CD4-positive, alpha-beta T cell treated with Interleukin-17A for 4 hours (primary cell): ENCODE data around the gene NXN.
A peak's percentile ranks its signal among the peaks of the same experiment; 100 is the strongest.
"Not testable (repeated sequence)": the region's sequence is repeated elsewhere in the genome, so short reads cannot be mapped to it uniquely, and the experiment has no call there.

ENCODE experiments used
- DNase-seq: peaks from one replicate; pipeline ENCODE4 v3.0.0-alpha.2; 2020; ENCODE audit warnings: mixed read lengths

Gene NXN

DNA sequence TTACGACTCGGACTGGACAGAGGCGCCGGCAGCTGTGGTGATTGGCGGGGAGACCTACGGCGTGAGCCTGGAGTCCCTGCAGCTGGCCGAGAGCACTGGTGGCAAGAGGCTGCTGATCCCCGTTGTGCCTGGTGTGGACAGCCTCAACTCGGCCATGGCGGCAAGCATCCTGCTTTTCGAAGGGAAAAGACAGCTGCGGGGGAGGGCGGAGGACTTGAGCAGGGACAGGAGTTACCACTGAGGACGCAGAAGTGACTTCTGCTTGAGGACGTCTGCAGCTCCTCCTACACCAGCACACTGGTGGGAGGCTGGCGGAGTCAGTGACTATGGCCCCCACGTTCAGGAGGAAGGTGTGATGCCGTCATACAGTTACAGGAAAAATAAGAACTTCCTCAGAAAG lies 187.7 kb downstream of the NXN start:
- DNase-seq, result no peak

DNA sequence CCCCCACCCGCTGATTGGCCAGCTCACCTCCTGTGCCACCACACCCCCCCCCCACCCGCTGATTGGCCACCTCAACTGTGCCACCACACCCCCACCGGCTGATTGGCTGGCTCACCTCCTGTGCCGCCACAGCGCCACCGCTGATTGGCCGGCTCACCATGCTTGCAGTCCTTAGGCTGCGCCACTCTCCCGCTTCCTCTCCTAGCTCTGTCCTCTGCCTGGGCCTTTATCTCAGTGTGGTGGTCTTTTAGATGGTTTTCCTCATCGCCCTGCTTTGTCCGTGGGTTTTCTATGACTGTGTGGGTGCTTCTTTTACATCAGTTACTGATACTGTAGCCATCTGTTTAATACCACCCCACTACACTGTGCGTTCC lies 188.7 kb downstream of the NXN start:
- not testable (repeated sequence) for DNase-seq

DNA sequence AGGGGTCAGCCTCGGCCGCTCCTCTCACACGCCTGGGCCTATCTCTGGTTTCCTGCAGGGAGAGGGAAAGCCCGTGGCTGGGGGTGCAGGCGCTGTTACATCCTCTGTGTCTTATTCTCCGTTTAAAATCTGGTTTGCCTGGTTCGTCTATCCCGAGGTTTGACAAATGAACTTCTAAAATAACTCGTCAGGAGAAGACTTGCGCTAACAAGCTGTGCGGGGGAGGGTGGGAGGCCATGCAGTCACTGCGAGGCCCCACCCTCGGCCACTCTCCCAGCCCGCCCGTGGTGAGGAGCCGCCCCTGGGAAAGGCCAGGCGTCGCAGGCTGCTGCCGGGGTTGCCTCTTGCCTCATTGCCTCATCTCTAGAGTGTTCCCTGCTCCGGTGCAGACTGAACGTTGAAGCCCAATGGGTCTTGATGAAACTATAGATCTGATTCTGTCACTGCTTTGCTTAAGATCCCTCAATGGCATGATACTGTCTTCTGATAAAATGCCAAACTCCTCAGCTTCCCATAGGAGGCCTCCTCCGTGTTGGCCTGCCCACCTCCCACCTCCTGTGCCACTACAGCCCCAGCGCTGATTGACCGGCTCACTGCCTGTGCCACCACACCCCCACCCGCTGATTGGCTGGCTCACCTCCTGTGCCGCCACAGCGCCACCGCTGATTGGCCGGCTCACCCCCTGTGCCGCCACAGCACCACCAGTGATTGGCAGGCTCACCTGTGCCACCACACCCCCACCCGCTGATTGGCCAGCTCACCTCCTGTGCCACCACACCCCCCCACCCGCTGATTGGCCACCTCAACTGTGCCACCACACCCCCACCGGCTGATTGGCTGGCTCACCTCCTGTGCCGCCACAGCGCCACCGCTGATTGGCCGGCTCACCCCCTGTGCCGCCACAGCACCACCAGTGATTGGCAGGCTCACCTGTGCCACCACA lies 189.4 kb downstream of the NXN start:
- not testable (repeated sequence) for DNase-seq

DNA sequence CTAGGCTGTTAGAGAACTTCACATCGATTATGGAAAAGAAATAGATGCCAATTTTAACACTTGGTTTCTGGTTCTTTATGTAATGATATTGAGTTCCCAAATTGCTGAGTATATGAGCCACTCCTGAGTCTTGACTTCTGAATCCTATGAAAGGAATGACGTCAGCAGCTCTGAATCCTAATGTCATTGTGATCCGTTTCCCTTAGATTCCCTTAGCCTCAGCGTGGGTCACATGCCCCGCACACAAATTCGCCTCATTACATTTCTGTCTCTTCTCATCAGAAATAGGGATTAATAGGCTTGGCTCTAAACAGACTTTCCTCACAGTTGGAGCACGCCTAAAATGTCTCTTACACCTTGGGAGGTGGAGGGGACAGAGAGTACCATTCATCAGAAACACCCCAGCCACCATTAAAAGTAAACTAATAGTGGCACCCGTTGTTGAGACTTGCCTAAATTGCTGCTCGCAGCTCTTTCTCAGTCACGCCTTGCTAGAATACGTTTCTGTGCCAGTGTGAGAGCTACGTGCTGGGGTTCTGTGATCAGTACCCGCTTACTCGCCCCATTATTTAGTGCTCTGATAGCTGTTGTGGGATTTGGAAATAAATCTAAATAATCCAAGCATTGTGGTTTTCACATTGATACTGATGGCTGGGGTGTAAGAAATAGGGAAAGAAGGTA lies 190.3 kb downstream of the NXN start:
- no peak for DNase-seq

DNA sequence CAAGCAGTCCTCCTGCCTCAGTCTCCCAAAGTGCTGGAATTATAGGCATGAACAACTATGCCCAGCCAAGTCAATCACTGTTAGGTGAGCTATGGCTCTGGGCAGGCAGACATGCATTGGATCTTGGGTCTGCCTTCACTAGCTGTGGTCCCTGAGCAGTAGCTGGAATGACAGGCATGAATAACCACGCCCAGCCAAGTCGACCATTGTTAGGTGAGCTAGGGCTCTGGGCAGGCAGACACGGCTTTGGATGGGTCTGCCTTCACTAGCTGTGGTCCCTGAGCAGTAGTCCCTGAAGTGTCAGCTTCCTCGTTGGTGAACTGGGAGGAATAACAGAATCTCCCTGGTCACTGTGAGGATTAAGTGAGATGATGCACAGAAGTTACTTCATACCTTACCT lies 191.0 kb downstream of the NXN start:
- DNase-seq, result no peak

DNA sequence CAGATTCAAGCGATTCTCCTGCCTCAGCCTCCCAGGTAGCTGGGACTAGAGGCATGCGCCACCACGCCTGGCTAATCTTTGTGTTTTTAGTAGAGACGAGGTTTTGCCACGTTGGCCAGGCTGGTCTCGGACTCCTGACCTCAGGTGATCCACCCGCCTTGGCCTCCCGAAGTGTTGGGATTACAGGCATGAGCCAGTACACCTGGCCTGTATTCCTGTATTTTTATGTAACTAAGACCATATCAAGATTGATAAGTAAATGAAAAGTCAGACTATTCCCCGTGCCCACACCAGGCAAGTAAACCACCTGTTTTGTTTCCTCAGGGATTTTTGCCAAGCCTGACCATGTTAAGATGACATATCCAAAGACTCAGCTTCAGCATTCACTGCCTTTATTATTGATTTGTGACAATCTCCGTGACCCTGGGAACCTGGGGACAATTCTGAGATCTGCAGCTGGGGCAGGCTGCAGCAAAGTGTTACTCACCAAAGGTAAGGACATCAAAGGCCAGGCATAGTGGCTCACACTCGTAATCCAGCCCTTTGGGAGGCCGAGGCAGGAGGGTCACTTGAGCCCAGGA lies 191.8 kb downstream of the NXN start:
- DNase-seq, result no peak

DNA sequence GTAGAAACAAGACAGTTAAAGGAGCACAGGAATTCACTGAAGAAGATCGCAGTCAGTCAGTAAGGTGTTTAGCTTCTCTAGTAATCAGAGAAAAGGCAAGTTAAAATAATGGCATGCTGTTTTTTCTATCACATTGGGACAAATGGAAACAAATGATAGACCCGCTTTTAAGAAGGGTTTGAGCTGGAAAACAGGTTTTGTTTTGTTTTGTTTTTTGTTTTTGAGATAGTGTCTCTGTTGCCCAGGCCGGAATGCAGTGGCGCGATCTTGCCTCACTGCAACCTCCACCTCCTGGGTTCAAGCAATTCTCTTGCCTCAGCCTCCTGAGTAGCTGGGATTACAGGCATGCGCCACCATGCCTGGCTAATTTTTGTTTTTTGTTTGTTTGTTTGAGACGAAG lies 193.7 kb downstream of the NXN start:
- DNase-seq, result not testable (repeated sequence)

DNA sequence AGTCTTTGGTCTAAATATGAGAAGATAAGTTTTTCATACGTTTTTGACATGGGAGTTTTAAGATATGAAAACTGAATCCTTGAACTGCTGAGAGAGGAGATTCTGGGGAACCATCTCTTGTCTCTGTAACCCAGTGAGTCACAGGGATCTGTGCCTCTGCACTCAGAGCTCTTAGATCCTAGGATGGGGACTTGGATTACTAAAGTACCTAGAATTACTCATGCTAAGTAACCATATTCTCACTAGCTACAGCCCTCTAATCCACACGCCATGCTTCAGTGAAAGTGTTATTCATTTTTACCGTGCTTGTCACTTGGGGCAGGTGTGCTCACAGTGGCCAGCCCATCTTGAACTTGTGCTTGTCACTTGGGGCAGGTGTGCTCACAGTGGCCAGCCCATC lies 195.4 kb downstream of the NXN start:
- no peak for DNase-seq

DNA sequence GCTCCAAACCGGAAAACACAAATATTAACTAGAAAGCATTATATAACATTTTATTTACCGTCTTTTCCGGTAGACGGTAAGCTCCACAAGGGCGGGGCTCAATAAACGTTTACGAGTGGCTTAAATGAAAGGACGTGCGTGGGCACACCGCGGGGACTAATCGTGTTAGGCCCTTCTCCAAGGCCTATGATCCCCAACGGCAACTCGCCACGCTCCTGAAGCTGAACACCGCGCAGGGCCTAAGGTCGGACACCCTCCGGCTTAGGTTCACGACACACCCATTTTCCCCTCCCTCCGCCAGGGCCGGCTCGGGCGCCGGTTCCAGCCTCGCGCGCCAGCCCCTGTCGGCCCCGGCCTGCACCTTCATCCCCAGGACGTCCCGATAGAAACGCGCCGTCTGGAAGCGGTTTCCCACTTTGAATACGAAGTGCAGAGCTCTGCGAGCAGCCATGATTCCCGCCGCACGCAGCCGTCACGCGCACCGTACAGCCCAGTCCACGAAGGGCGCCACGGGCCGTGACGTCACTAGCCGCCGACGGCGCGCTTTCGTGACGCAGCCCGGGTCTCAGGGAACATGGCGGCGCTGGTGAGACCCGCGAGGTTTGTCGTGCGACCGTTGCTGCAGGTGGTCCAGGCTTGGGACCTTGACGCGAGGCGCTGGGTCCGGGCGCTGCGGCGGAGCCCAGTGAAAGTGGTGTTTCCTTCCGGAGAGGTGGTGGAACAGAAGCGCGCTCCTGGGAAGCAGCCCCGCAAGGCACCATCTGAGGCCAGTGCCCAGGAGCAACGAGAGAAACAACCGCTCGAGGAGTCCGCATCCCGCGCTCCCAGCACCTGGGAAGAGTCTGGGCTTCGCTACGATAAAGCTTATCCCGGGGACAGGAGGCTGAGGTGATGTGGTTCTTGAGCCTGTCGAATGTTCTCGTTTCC lies 197.5 kb downstream of the NXN start, which contains the start of the genes GLOD4 and MRM3:
Gene GLOD4 (minus strand): TSS at position 476 of the 927 bp plus-strand sequence. CDS start 25 bp downstream, at position 451.
Gene MRM3 (plus strand): TSS at position 549 of the 927 bp plus-strand sequence. CDS start 26 bp downstream, at position 575.
- DNase-seq, result peak; percentile 94

DNA sequence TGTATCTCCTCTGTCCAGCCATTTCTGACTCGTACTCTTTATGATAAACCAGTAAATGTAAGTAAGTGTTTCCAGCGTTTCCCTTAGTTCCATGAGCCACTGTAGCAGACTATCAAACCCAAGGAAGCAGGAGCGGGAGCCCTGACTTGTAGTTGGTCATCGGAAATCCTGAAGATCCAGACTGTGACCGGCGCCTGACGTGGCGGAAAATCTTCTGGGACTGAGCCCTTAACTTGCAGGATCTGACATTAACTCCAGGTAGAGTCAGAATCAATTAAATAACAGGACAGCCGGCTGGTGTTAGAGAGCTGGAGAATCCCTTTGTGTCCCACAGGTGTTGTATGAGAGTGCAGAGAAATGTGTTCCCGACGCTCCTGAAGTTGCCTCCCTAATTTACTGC lies 201.5 kb downstream of the NXN start:
- DNase-seq, result no peak

DNA sequence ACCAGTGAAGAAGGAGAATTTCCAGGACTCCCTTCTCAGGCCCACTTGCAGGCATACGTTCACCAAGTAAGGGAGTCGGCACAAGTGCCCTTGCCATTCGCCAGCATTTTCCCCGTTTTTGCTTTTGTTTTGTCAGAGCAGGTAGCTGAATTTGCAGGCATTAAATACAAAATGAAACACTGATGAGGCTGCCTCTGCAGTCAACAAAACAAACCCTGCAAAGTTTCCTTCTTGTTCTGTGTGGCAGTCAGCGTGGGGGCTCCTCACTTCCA lies 205.3 kb downstream of the NXN start:
- no peak for DNase-seq

DNA sequence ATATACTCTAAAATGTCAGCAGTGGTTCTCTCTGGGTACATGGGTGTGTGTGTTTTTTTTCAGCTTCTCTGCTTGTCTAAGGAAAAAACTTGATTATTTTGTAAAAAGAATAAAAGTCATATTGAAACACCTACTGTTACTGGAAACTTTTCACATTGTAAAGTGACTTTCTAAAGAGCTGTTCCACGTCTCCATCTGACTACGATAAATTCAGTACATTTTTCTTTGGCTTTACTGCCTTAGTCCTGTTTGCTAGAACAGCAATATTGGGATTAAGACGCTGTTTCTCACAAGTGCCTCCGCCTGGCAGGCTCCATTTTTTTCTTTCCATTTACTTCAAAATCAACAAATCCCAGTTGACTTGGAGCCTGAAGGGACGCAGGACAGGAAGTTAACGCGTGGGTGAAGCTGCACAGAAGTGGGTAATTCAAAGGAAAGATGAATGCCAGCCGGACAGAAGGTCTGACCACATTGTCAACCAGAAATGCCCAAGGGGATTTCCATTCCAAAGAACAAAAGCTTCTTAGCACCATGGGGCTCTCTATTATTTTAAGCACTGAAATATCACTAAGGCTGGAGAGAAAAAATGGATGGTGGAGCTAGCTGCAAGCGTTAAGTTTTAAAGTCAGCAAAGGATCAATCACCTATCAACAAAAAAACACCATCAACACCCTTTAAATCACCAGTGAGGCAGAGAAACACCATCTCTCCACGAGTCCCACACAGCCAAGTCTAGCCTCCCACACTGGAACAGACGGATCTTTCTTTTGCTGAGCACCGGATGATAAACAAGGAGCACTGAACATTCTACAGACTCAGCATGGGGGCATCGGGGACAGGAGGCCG lies 205.9 kb downstream of the NXN start:
- DNase-seq, result no peak

DNA sequence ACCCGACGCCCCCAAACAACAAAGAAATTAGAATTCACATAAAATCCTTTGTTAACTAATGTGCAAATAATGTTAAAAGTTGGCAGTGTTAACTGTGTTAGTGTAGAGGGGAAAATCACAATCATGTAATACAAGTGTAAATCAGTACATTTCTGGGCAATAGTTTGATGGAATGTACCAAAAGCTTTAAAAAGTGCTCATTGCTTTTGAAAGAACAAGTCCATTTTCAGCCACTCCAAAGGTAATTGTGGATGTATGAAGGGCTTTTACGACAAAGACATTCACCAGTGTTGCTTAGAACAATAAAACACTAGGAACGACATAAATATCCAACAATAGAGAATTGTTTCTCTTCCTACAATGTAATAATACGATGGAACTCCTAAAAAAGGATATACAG lies 206.6 kb downstream of the NXN start:
- no peak for DNase-seq

DNA sequence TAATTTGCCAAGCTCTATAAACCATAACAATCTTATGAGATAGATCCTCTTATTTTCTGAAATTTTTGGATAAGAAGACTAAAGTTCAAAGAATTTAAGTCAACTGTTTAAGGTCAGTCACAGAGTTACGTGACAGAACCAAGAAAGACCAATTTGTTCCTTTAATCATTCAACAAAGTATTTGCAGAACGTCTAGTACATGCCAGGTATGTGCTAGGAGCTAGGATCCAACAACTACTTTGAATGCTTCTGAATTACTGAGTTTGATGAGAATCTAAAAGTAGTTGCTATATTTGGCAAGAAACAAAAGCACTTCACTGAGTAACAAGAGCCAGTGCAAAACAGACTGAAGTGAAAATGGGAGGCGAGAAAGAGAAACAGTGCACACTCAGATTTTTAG lies 212.5 kb downstream of the NXN start:
- no peak for DNase-seq

DNA sequence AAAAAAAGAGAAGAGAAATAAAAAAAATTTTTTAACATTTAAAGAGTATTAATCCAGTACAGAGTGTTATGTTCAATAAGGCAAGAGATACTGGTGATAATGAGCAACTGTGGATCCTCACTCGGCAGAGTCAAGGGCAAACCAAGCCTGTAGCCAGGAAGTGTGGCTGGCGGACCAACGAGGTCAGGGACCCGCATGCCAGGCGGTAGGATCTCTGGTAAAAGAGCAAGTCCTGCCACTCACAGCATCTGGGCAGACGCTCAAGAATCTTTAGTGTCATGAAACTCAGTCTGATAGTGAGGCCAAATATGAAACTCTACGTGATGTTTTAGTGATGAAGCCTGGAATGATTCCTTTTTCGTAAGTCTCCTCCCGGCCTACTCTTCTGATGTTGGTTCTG lies 219.2 kb downstream of the NXN start:
- no peak for DNase-seq

DNA sequence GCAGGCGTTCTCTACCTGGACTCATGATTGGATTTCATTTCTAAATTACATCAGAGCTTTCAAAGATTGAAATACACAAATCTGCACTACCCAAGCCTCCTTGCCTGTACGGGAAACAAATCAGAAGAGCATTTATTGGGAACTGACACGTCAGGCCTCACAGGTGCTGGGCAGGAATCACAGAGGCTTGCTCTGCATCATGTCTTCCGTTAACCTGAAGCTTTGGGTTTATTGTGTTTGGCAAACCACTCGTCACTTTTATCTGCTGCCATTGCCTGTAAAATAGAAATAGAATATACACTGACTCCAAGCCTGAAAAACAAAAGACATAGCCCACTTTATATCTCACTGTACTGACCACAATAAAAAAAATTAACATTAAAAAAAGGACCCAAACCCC lies 219.6 kb downstream of the NXN start:
- no peak for DNase-seq

DNA sequence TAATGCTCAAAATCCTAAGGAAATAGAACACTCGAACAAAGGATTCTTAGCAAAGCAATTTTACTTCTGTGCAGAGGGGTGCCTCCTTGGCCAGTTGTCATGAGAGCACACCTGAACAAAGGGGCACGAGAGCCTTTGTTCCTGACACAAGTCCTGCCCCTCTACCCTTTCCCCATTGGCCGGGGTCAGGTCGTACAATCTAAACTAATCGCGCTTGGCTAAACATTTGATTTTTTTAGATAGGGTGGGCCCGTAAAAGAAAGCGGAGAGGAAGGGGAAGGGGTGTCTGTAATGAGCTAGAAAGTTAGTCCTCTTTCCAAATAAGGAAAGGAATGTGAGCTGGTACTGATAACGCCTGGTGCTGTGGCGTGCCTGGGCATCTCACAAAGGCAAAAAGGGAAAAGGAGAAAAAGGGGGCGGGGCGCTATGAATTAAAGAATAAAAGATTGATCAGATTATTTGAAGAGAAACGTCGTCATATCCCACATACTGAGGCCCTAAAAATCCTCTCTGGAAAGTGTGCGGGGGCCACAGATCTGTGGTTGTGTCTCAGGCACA lies 223.5 kb downstream of the NXN start:
- DNase-seq, result not testable (repeated sequence)

DNA sequence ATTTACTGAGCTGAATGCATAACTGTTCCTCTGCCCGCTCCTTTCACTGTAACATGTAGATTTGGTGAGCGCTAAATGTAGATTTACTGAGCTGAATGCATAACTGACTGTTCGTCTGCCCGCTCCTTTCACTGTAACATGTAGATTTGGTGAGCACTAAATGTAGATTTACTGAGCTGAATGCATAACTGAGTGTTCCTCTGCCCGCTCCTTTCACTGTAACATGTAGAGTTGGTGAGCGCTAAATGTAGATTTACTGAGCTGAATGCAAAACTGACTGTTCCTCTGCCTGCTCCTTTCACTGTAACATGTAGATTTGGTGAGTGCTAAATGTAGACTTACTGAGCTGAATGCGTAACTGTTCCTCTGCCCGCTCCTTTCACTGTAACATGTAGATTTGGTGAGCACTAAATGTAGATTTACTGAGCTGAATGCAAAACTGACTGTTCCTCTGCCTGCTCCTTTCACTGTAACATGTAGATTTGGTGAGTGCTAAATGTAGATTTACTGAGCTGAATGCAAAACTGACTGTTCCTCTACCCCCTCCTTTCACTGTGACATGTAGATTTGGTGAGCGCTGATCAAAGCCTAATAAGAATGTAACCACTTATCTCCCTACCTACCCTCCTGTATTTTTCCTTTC lies 224.1 kb downstream of the NXN start:
- DNase-seq, result not testable (repeated sequence)

DNA sequence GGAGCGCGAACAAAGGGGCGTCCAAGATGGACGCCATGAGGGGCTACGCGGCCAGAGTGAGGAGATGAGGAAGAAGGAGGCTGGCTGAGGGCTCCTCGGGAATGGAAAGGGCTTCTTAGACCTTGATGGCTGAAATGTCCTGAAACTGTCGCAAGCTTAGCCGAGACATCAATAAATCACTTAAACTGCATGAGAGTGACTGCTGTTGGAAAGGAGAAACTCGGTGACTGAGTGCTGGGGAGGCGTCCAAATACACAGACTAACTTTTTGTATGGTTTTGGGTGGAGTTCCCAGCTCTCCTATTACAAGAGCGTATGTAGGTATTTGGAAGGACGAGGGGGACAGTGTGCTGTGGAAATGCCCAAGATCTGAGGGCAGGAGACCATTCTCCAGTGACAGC lies 226.2 kb downstream of the NXN start:
- no peak for DNase-seq

DNA sequence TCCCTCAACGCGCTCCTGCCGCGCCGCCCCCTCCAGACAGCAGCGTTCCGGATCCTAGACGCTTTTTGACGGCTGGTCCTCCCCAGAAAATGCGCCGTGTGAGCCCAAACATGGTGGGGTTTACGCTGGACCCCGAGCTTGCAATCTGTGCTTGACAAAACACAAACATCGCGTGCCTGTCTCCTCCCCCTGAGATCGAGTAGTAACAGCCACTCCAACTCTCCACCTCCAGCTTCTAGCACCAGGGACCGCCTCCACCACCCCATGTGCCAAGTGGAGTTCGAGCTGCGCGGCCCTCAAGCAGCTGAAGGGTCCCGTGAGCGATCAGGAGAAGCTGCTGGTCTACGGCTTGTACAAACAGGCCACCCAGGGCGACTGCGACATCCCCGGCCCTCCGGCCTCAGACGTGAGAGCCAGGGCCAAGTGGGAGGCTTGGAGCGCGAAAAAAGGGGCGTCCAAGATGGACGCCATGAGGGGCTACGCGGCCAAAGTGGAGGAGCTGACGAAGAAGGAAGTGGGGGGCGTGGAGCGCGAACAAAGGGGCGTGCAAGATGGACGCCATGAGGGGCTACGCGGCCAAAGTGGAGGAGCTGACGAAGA lies 226.9 kb downstream of the NXN start:
- no peak for DNase-seq
